GM12878 (cell line): Measurements from ENCODE around the gene AGAP1. TPM values are rescaled to one million over a fixed set of nuclear protein-coding genes. Genes with fewer than 3 reads are reported as not detected.

Experiments used
- ATAC-seq: fragments of 200-7000 bp; cut with Tn5 transposase; 3 replicates; pipeline ENCODE4 v1.9.1; 2020; ENCODE audit warnings: mild to moderate bottlenecking, moderate library complexity
- BruUV-seq: library from RNA; stranded (reverse); fragments of 400-500 nt; replicated peaks from 2 replicates; lab custom pipeline; 2021; lab: Mats Ljungman, UMichigan
- CTCF ChIA-PET: fragments of 300-600 bp; sonication (Branson Sonifier 250); formaldehyde crosslinking; extraction: SDS; loops from one replicate; lab custom pipeline; 2021; ENCODE audit warnings: inconsistent platforms; lab: Yijun Ruan, JAX
- POLR2A ChIA-PET: fragments of 350-600 bp; formaldehyde crosslinking; extraction: SDS; loops from one replicate; lab custom pipeline; 2021; ENCODE audit warnings: inconsistent platforms; lab: Charles Lee
- RAD21 ChIA-PET: fragments of 300-600 bp; sonication (Branson Sonifier 250); formaldehyde crosslinking; loops from one replicate; lab custom pipeline; 2023; ENCODE audit warnings: antibody characterized with exemption; ENCODE audit not compliant: unreplicated experiment; lab: Charles Lee
- SMC1A ChIA-PET: fragments of 300-600 bp; sonication (Branson Sonifier 250); formaldehyde crosslinking; loops from one replicate; lab custom pipeline; 2023; ENCODE audit not compliant: unreplicated experiment, uncharacterized antibody; lab: Charles Lee
- DNase-seq: peaks from one replicate; pipeline ENCODE4 v3.0.0-alpha.2; 2011; ENCODE audit warnings: low read depth, low spot score
- FAIRE-seq: peaks from 3 replicates; lab custom pipeline; 2011; peaks lifted over from hg19 to GRCh38; lab: Jason Lieb, UNC
- H2AFZ ChIP-seq: 2 replicates; pipeline ENCODE4 v1.6.0; 2011; ENCODE audit warnings: low read depth, low read length, control low read depth; ENCODE audit not compliant: control insufficient read depth
- H3K27ac ChIP-seq: 2 replicates; pipeline ENCODE4 v1.5.1; 2011; ENCODE audit warnings: control low read depth; ENCODE audit not compliant: control insufficient read depth, insufficient read depth
- H3K27me3 ChIP-seq, 2 experiments: replicated peaks in 1 of 2; 2 replicates each; pipeline versions ENCODE4 v1.6.0 to v1.6.1; 2011; ENCODE audit warnings: low read length in 1 of 2; ENCODE audit not compliant: control insufficient read depth in 2 of 2, insufficient read depth in 2 of 2
- H3K36me3 ChIP-seq, 2 experiments: 2 replicates each; pipeline ENCODE4 v1.5.1; 2011; ENCODE audit warnings: low read length in 1 of 2; ENCODE audit not compliant: control insufficient read depth in 2 of 2, insufficient read depth in 2 of 2
- H3K4me1 ChIP-seq: 2 replicates; pipeline ENCODE4 v1.6.1; 2011; ENCODE audit warnings: mild to moderate bottlenecking, low read length, moderate library complexity, mixed read lengths; ENCODE audit not compliant: control insufficient read depth, insufficient read depth
- H3K4me2 ChIP-seq: 2 replicates; pipeline ENCODE4 v1.6.0; 2011; ENCODE audit warnings: control low read depth; ENCODE audit not compliant: control insufficient read depth, insufficient read depth
- H3K4me3 ChIP-seq: fragments of 200-600 bp; sonication (generic); 2 replicates; pipeline ENCODE4 v1.5.1; 2016
- H3K79me2 ChIP-seq: 2 replicates; pipeline ENCODE4 v1.6.0; 2011; ENCODE audit warnings: low read length; ENCODE audit not compliant: control insufficient read depth, insufficient read depth
- H3K9ac ChIP-seq: 2 replicates; pipeline ENCODE4 v1.8.0; 2011; ENCODE audit warnings: low read length, control low read depth, mixed read lengths; ENCODE audit not compliant: control insufficient read depth, insufficient read depth
- H3K9me3 ChIP-seq: replicated peaks from 3 replicates; pipeline ENCODE4 v1.5.1; 2011; ENCODE audit warnings: mild to moderate bottlenecking, low read length; ENCODE audit not compliant: control insufficient read depth, insufficient read depth
- H4K20me1 ChIP-seq: 2 replicates; pipeline ENCODE4 v1.6.0; 2011; ENCODE audit not compliant: control insufficient read depth, insufficient read depth
- KAT2A ChIP-seq: conservative IDR thresholded peaks from 2 replicates; pipeline ENCODE4 v1.6.1; 2011; ENCODE audit warnings: low read depth, low read length; ENCODE audit not compliant: control insufficient read depth
- NBN ChIP-seq: fragments of 450-650 bp; IDR thresholded peaks from 2 replicates; pipeline ENCODE4 v1.6.1; 2016
- PBX3 ChIP-seq: IDR thresholded peaks from 2 replicates; pipeline ENCODE4 v1.6.1; 2011; ENCODE audit warnings: mild to moderate bottlenecking, low read depth, low read length, moderate library complexity; ENCODE audit not compliant: insufficient replicate concordance
- SMARCA5 ChIP-seq: fragments of 450-650 bp; IDR thresholded peaks from 2 replicates; pipeline ENCODE4 v1.6.1; 2017; ENCODE audit warnings: mild to moderate bottlenecking
- YBX1 ChIP-seq: fragments of 450-650 bp; IDR thresholded peaks from 2 replicates; pipeline ENCODE4 v1.6.1; 2016; ENCODE audit warnings: antibody characterized with exemption
- ZNF24 ChIP-seq: fragments of 450-650 bp; IDR thresholded peaks from 2 replicates; pipeline ENCODE4 v1.6.1; 2017; ENCODE audit warnings: antibody characterized with exemption, mild to moderate bottlenecking
- WGBS: methylation state at CpG from one replicate; pipeline ENCODE4 v1.1.6; 2016; ENCODE audit warnings: low lambda C conversion rate; ENCODE audit not compliant: insufficient replicate concordance, insufficient coverage; ENCODE audit errors: missing lambda C conversion rate; 5-methylcytosine and 5-hydroxymethylcytosine counted together
- in situ Hi-C: fragments of 300-500 bp; cut with MboI; formaldehyde crosslinking; loops from 9 replicates; pipeline ENCODE4 v1.14.3; 2018; ENCODE audit warnings: mixed read lengths
- intact Hi-C: fragments of 100-400 bp; cut with micrococcal nuclease; formaldehyde crosslinking; loops from one replicate; pipeline ENCODE4 v1.14.2; 2022; ENCODE audit not compliant: unreplicated experiment
- polyA plus RNA-seq, 11 experiments: library from polyadenylated mRNA; depleted of rRNA in 4 of 11; unstranded in 6 of 11; stranded (reverse) in 5 of 11; fragments of >200 nt; fragmentation: Nextera tagmentation in 4 of 11; fragmentation: Illumina TruSeq in 1 of 11; extraction: Ambion mirVana in 4 of 11; extraction: Trizol in 1 of 11; gene quantifications; 1 replicate in 1 of 11; 2 replicates in 10 of 11; pipeline versions ENCODE4 v1.2.1 to v1.2.3, GENCODE V29; 2011 to 2016; ENCODE audit warnings: inconsistent platforms in 2 of 11, missing spikeins in 2 of 11, low read depth in 1 of 11
- total RNA-seq, 4 experiments: library from RNA; depleted of rRNA in 3 of 4; stranded (reverse); fragments of >200 nt in 3 of 4; fragmentation: Illumina TruSeq in 1 of 4; extraction: Trizol in 1 of 4; gene quantifications; 2 replicates each; pipeline versions ENCODE4 v1.2.1 to v1.2.3, GENCODE V29; 2013 to 2021

AGAP1 gene
- total and polyA plus RNA-seq, 10 of the 15 experiments (the other 5 are each of a cell fraction or from before 2014, with no cell fraction given): 0.05 to 0.15 (median 0.06) TPM; not detected in 7

GRCh38 chr2:235855011-235855410, 361.2 kb downstream of the AGAP1 start (continued):
- TF ChIP-seq YBX1: no peak
- no peak for TF ChIP-seq KAT2A
- TF ChIP-seq ZNF24: no peak
- TF ChIP-seq NBN: no peak

GRCh38 chr2:235856151-235856854, 362.5 kb downstream of the AGAP1 start:
- BruUV-seq: no TSS peak
- POLR2A ChIA-PET: no interaction called here

More at GRCh38 chr2:235856151-235856854, 362.5 kb downstream of the AGAP1 start:
- Histone ChIP-seq H3K4me1 (no peaks in the 10 kb centered on the region), H2AFZ (no peak overlapping the region), H3K4me3 (no peak overlapping the region), H3K36me3 (no peaks in the 10 kb centered on the region), H4K20me1 (no peaks in the 10 kb centered on the region), H3K79me2 (no peaks in the 10 kb centered on the region), H3K4me2 (no peak overlapping the region), H3K27ac (no peak overlapping the region), H3K9me3 (no peaks in the 10 kb centered on the region), H3K9ac (no peak overlapping the region), H3K27me3 (no peaks in the 10 kb centered on the region)
- ChIA-PET CTCF (no interaction called here), SMC1A (no interaction called here), RAD21 (no interaction called here)
- in situ Hi-C loops (no loop called here), intact Hi-C loops (no loop called here)
- TF ChIP-seq PBX3 (no peak), SMARCA5 (no peak)
- FAIRE-seq (no peak), DNase-seq (no peak), ATAC-seq (no peak)
- WGBS: 51% methylated on average over 11 of the region's 11 CpGs
